Measurements from ENCODE around the gene EGFL8. TPM values are rescaled to one million over a fixed set of nuclear protein-coding genes. Genes with fewer than 3 reads are reported as not detected.

The EGFL8 gene
- total RNA-seq, 1 experiment from 2014 or later: 11.1 TPM

- Histone ChIP-seq H3K4me1 (ENCODE audit: control insufficient read depth, insufficient read depth, low read length) (peaks cover 23% of the 10 kb centered on the region), H3K9me3 (ENCODE audit: control insufficient read depth, insufficient read depth, low read depth, low read length) (no peaks in the 10 kb centered on the region), H3K27ac (ENCODE audit: low read length) (no peak overlapping the region), H3K36me3 (ENCODE audit: control insufficient read depth, insufficient read depth, low read length) (no peaks in the 10 kb centered on the region; the same call in 1 of the 2 replicates), H3K27me3 (ENCODE audit: control insufficient read depth, insufficient read depth, low read length) (no peaks in the 10 kb centered on the region), H3K4me3 (ENCODE audit: low read depth in 2 of 2, low read length in 2 of 2) (no peak overlapping the region)
- intact Hi-C loops (cut with micrococcal nuclease; ENCODE audit: unreplicated experiment) (no loop called here), in situ Hi-C loops (cut with HindIII; ENCODE audit: low pct_unique_long_range_greater_than_20kb, low sequenced_read_pairs) (no loop called here)
- ATAC-seq (no peak), DNase-seq (ENCODE audit: low read depth, low spot score) (no peak)
- no TSS peak for BruUV-seq (replicated peaks)
- CTCF ChIA-PET: no interaction called here
- TF ChIP-seq CTCF (IDR thresholded peaks at IDR 0.05): no peak
- TF ChIP-seq TCF7L2 (IDR thresholded peaks at IDR 0.05; ENCODE audit: low read depth, low read length): no peak
- no peak for TF ChIP-seq POLR2AphosphoS5 (IDR thresholded peaks at IDR 0.05; ENCODE audit: low read depth, low read length)
- no peak for TF ChIP-seq SIN3A (IDR thresholded peaks at IDR 0.05; ENCODE audit: borderline replicate concordance, insufficient read depth, low read depth, low read length)
- TF ChIP-seq, protein P1, sequence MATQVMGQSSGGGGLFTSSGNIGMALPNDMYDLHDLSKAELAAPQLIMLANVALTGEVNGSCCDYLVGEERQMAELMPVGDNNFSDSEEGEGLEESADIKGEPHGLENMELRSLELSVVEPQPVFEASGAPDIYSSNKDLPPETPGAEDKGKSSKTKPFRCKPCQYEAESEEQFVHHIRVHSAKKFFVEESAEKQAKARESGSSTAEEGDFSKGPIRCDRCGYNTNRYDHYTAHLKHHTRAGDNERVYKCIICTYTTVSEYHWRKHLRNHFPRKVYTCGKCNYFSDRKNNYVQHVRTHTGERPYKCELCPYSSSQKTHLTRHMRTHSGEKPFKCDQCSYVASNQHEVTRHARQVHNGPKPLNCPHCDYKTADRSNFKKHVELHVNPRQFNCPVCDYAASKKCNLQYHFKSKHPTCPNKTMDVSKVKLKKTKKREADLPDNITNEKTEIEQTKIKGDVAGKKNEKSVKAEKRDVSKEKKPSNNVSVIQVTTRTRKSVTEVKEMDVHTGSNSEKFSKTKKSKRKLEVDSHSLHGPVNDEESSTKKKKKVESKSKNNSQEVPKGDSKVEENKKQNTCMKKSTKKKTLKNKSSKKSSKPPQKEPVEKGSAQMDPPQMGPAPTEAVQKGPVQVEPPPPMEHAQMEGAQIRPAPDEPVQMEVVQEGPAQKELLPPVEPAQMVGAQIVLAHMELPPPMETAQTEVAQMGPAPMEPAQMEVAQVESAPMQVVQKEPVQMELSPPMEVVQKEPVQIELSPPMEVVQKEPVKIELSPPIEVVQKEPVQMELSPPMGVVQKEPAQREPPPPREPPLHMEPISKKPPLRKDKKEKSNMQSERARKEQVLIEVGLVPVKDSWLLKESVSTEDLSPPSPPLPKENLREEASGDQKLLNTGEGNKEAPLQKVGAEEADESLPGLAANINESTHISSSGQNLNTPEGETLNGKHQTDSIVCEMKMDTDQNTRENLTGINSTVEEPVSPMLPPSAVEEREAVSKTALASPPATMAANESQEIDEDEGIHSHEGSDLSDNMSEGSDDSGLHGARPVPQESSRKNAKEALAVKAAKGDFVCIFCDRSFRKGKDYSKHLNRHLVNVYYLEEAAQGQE (IDR thresholded peaks at IDR 0.05; ENCODE audit: insufficient read depth in 1 of 2, low read depth in 2 of 2, low read length in 1 of 2): no peak
- POLR2A ChIA-PET: no interaction called here
Observed at GRCh38 chr6:32181148-32181702, 16.8 kb downstream of the EGFL8 start.

DNA sequence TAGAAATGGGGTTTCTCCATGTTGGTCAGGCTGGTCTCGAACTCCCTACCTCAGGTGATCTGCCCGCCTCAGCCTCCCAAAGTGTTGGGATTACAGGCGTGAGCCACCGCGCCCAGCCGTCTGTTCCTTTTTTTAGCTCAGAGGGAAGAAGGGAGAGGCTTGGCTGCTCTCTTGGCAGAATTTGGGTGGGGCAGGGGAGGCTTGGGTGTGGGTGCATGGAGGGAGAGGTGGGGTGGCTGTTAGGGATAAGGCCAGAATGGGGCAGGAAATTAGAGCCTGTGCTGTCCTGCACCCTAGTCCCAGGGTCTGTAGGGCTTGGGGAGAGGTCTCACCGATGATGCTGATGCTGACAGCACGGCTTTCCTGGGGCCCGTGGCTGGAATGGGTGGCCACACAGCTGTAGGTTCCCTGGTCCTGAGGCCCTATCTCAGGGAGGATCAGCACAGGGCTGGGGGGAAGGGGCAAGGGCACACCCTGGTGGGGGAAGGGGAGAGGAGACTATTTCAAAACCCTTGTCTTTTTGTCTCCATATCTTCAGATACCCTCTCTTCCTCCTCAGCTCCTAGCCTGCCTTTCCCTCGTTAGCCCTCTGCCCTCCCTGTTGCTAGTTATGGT lies 17.6 kb downstream of the EGFL8 start:
- no peak for TF ChIP-seq POLR2AphosphoS5 (IDR thresholded peaks at IDR 0.05; ENCODE audit: low read depth, low read length)
- no peak for TF ChIP-seq TCF7L2 (IDR thresholded peaks at IDR 0.05; ENCODE audit: low read depth, low read length)
- TF ChIP-seq SIN3A (IDR thresholded peaks at IDR 0.05; ENCODE audit: borderline replicate concordance, insufficient read depth, low read depth, low read length): no peak
- TF ChIP-seq, protein P1 (IDR thresholded peaks at IDR 0.05; ENCODE audit: insufficient read depth in 1 of 2, low read depth in 2 of 2, low read length in 1 of 2): no peak
- TF ChIP-seq CTCF (IDR thresholded peaks at IDR 0.05): no peak
- POLR2A ChIA-PET: no interaction called here
- in situ Hi-C loops (cut with HindIII; ENCODE audit: low pct_unique_long_range_greater_than_20kb, low sequenced_read_pairs) (no loop called here), intact Hi-C loops (cut with micrococcal nuclease; ENCODE audit: unreplicated experiment) (no loop called here)
- Histone ChIP-seq H3K36me3 (ENCODE audit: control insufficient read depth, insufficient read depth, low read length) (no peaks in the 10 kb centered on the region; the same call in 1 of the 2 replicates), H3K4me3 (ENCODE audit: low read depth in 2 of 2, low read length in 2 of 2) (no peak overlapping the region), H3K9me3 (ENCODE audit: control insufficient read depth, insufficient read depth, low read depth, low read length) (no peaks in the 10 kb centered on the region), H3K4me1 (ENCODE audit: control insufficient read depth, insufficient read depth, low read length) (peaks cover 15% of the 10 kb centered on the region), H3K27me3 (ENCODE audit: control insufficient read depth, insufficient read depth, low read length) (no peaks in the 10 kb centered on the region), H3K27ac (ENCODE audit: low read length) (no peak overlapping the region)
- CTCF ChIA-PET: interaction anchor here (0.6 kb wide), 1 partner anchor 580 kb away, joined by 4 read pairs; no protein-coding TSS in a partner anchor
- DNase-seq (ENCODE audit: low read depth, low spot score) (no peak), ATAC-seq (no peak)
- no TSS peak for BruUV-seq (replicated peaks)
